Left ventricle myocardium inferior (tissue), 1 donor: ENCODE data around the gene NMS. TPM values are rescaled to one million over a fixed set of nuclear protein-coding genes. Genes with fewer than 3 reads are reported as not detected.

ENCODE experiments used
- DNase-seq: peaks from one replicate; pipeline ENCODE4 v3.0.0-alpha.2; 2020
- H3K27ac ChIP-seq: fragments of 200-600 bp; replicated peaks from 2 replicates; pipeline ENCODE4 v1.8.0; 2021
- H3K27me3 ChIP-seq: fragments of 200-600 bp; 2 replicates; pipeline ENCODE4 v1.8.0; 2021; ENCODE audit warnings: low read depth
- H3K36me3 ChIP-seq: fragments of 200-600 bp; 2 replicates; pipeline ENCODE4 v1.8.0; 2021
- H3K4me1 ChIP-seq: fragments of 200-600 bp; 2 replicates; pipeline ENCODE4 v1.8.0; 2021
- H3K4me3 ChIP-seq: fragments of 200-600 bp; 2 replicates; pipeline ENCODE4 v1.8.0; 2021; ENCODE audit warnings: mild to moderate bottlenecking, moderate library complexity
- H3K9me3 ChIP-seq: fragments of 200-600 bp; replicated peaks from 2 replicates; pipeline ENCODE4 v1.8.0; 2021
- CTCF ChIP-seq: fragments of 200-600 bp; IDR thresholded peaks from 2 replicates; pipeline ENCODE4 v1.8.0; 2021; ENCODE audit warnings: antibody characterized with exemption, mild to moderate bottlenecking, borderline replicate concordance
- intact Hi-C: fragments of 100-400 bp; cut with micrococcal nuclease; formaldehyde crosslinking; loops from one replicate; pipeline ENCODE4 v1.11.0; 2022
- long read RNA-seq: library from polyadenylated mRNA; unstranded; transcript quantifications from one replicate; pipeline ENCODE4 v2.0.0, GENCODE V29; 2021
- total RNA-seq: library from RNA; stranded (reverse); fragmentation: NEBNext Ultra II Directional; extraction: Animal tissue kit (Norgen Biotek cat#: 25700); gene quantifications from one replicate; pipeline ENCODE4 v1.2.1, GENCODE V29; 2021
- donor health status: DM: no; HTN: yes; CAD: no; lungs with severe emphysema.

Gene NMS
- total RNA-seq: not detected
- long read RNA-seq: 0 reads

- intact Hi-C loops: no loop called here
- H3K9me3 ChIP-seq: no peaks in the 10 kb centered on the region
- TF ChIP-seq CTCF: no peak
- H3K27ac ChIP-seq: no peak within 1 kb of the TSS
- H3K4me3 ChIP-seq: no peak within 1 kb of the TSS
- H3K36me3 ChIP-seq: no peaks in the 10 kb centered on the region
- H3K4me1 ChIP-seq: no peaks in the 10 kb centered on the region
- no peak for DNase-seq
- peaks cover 77% of the 10 kb centered on the region for H3K27me3 ChIP-seq
Measured at GRCh38 chr2:100470182-100470581, at the start of gene NMS. NMS (plus strand) TSS chr2:100470482; CDS start chr2:100470489, 7 bp downstream.

- intact Hi-C loops: no loop called here
- Histone ChIP-seq H3K36me3 (no peaks in the 10 kb centered on the region), H3K27me3 (no peaks in the 10 kb centered on the region), H3K27ac (no peak overlapping the region), H3K9me3 (no peaks in the 10 kb centered on the region), H3K4me1 (peaks cover 5% of the 10 kb centered on the region), H3K4me3 (no peak overlapping the region)
- TF ChIP-seq CTCF: peak; percentile 67
- DNase-seq: no peak
Measured at GRCh38 chr2:100422320-100423055, 47.8 kb upstream of the NMS start.

GRCh38 chr2:100423631-100424030 lies 46.7 kb upstream of the NMS start:
- no peaks in the 10 kb centered on the region for H3K36me3 ChIP-seq
- H3K27me3 ChIP-seq: no peaks in the 10 kb centered on the region
- no peaks in the 10 kb centered on the region for H3K4me1 ChIP-seq
- no peak overlapping the region for H3K4me3 ChIP-seq
- TF ChIP-seq CTCF: no peak
- DNase-seq: no peak
- H3K27ac ChIP-seq: no peak overlapping the region
- H3K9me3 ChIP-seq: no peaks in the 10 kb centered on the region
- intact Hi-C loops: no loop called here

GRCh38 chr2:100424277-100424875 lies 45.9 kb upstream of the NMS start:
- Histone ChIP-seq H3K27me3 (no peaks in the 10 kb centered on the region), H3K4me1 (no peaks in the 10 kb centered on the region), H3K4me3 (no peak overlapping the region), H3K36me3 (no peaks in the 10 kb centered on the region), H3K9me3 (no peaks in the 10 kb centered on the region), H3K27ac (no peak overlapping the region)
- TF ChIP-seq CTCF: no peak
- intact Hi-C loops: no loop called here
- DNase-seq: no peak

GRCh38 chr2:100425107-100425506 lies 45.2 kb upstream of the NMS start:
- no peak for TF ChIP-seq CTCF
- no peak for DNase-seq
- peaks cover 1% of the 10 kb centered on the region for H3K9me3 ChIP-seq
- H3K27ac ChIP-seq: no peak overlapping the region
- H3K36me3 ChIP-seq: no peaks in the 10 kb centered on the region
- H3K4me1 ChIP-seq: no peaks in the 10 kb centered on the region
- intact Hi-C loops: no loop called here
- no peaks in the 10 kb centered on the region for H3K27me3 ChIP-seq
- H3K4me3 ChIP-seq: no peak overlapping the region
